Measurements from ENCODE around the gene CHKB. TPM values are rescaled to one million over a fixed set of nuclear protein-coding genes. Genes with fewer than 3 reads are reported as not detected.

CHKB gene
- total and polyA plus RNA-seq, 11 donors: 16.7 to 77.1 (median 35.6) TPM

DNA sequence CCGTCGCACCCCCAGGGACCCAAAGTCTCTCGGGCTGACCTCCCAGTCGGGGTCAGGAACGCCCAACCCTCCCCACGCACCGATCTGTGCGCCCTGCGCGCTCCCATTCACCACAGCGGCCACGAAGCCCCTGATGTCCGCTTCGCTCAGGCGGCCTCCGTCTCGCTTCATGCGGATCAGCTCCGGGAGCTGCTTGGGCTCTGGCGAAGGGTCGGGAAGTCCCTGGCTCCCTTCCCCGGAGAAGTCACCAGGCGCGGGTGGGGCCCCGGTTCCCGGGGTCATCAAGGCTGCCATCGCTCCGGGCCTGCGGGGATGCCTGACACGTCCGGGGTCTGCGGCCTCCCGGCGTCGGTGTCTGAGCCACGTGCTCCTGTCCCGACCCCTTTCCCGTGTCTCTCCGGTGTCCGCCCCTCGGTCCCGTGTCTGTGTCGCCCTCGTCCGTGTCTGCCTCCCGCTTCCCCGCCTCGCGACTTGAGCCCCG lies 53.2 kb downstream of the CHKB start:
- intact Hi-C loops (cut with DNase I): loop anchor here in 3 of 10 donors (1.0 to 10.0 kb wide), 4 partner anchors 33 to 285 kb away; partner anchors contain the start of genes SYCE3 (in 1 of the 3) and TUBGCP6 (in 1 of the 3)
- ATAC-seq (no peak), DNase-seq (peak in 1 of 5 donors; percentile 66)
- H3K27me3 ChIP-seq: peaks cover 0 to 51% (median 5%) of the 10 kb centered on the region in 9 donors
- TF ChIP-seq, protein P1, sequence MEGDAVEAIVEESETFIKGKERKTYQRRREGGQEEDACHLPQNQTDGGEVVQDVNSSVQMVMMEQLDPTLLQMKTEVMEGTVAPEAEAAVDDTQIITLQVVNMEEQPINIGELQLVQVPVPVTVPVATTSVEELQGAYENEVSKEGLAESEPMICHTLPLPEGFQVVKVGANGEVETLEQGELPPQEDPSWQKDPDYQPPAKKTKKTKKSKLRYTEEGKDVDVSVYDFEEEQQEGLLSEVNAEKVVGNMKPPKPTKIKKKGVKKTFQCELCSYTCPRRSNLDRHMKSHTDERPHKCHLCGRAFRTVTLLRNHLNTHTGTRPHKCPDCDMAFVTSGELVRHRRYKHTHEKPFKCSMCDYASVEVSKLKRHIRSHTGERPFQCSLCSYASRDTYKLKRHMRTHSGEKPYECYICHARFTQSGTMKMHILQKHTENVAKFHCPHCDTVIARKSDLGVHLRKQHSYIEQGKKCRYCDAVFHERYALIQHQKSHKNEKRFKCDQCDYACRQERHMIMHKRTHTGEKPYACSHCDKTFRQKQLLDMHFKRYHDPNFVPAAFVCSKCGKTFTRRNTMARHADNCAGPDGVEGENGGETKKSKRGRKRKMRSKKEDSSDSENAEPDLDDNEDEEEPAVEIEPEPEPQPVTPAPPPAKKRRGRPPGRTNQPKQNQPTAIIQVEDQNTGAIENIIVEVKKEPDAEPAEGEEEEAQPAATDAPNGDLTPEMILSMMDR (IDR thresholded peaks at IDR 0.05): no peak
- no peak for TF ChIP-seq POLR2A (IDR thresholded peaks at IDR 0.05)
- peaks cover 0 to 24% (median 0%) of the 10 kb centered on the region in 9 donors for H3K36me3 ChIP-seq
- peak overlapping the region; percentile 48 to 89 (median 72) for H3K4me3 ChIP-seq
- no peaks in the 10 kb centered on the region for H3K9me3 ChIP-seq
- WGBS, 4 donors: 3 to 16% (median 9%) methylated on average over 23 to 50 of the region's 50 CpGs
- H3K27ac ChIP-seq: peak overlapping the region; percentile 78 to 98 (median 94)
- H3K4me1 ChIP-seq: peaks cover 0 to 71% (median 39%) of the 10 kb centered on the region in 12 donors

Other genes with a start within 250 kb of the CHKB start
- gene PPP6R2, start 239.5 kb downstream of the CHKB start, total RNA-seq: 10 to 100 TPM; 31.6 to 68.1 (median 41.5) TPM
- 10 to 100 TPM; 29.6 to 42.4 TPM for gene PPP6R2, start 239.5 kb downstream of the CHKB start, polyA plus RNA-seq
- gene SBF1, start 107.8 kb downstream of the CHKB start, total RNA-seq: 10 to 100 TPM; 44.9 to 91.8 (median 63.2) TPM
- 10 to 100 TPM; 38.2 to 63.8 TPM for gene SBF1, start 107.8 kb downstream of the CHKB start, polyA plus RNA-seq
- gene ADM2, start 101.3 kb downstream of the CHKB start, total RNA-seq: under 1 TPM in 3 of 9 donors, not detected in 6; 0.04 to 0.67 (median 0.19) TPM
- under 1 TPM in 1 of 2 donors, not detected in 1; 0.22 TPM for gene ADM2, start 101.3 kb downstream of the CHKB start, polyA plus RNA-seq
- not detected for gene MIOX, start 96.0 kb downstream of the CHKB start, total RNA-seq
- not detected for gene MIOX, start 96.0 kb downstream of the CHKB start, polyA plus RNA-seq
- 10 to 100 TPM; 20.9 to 46.5 (median 32.1) TPM for gene LMF2, start 75.1 kb downstream of the CHKB start, total RNA-seq
- 10 to 100 TPM; 22.6 to 34.8 TPM for gene LMF2, start 75.1 kb downstream of the CHKB start, polyA plus RNA-seq
- 10 to 100 TPM; 24.7 to 34.5 (median 27.9) TPM for gene NCAPH2, start 74.6 kb downstream of the CHKB start, total RNA-seq
- 10 to 100 TPM; 33.9 to 43.3 TPM for gene NCAPH2, start 74.6 kb downstream of the CHKB start, polyA plus RNA-seq
- 1 to 10 TPM in 2 of 9 donors, under 1 TPM in 2, not detected in 5; 0.67 to 2.6 (median 0.94) TPM for gene SCO2, start 57.3 kb downstream of the CHKB start, total RNA-seq
- 1 to 10 TPM in 1 of 2 donors, not detected in 1; 2.0 TPM for gene SCO2, start 57.3 kb downstream of the CHKB start, polyA plus RNA-seq
- gene TYMP, start 52.8 kb downstream of the CHKB start, total RNA-seq: 100 to 1,000 TPM in 1 of 9 donors, 10 to 100 TPM in 6, 1 to 10 TPM in 2; 8.3 to 198 (median 21.7) TPM
- gene TYMP, start 52.8 kb downstream of the CHKB start, polyA plus RNA-seq: 10 to 100 TPM; 11.8 to 45.1 TPM
- gene KLHDC7B, start 37.0 kb downstream of the CHKB start, total RNA-seq: 1 to 10 TPM in 1 of 9 donors, under 1 TPM in 3, not detected in 5; 0.08 to 1.3 (median 0.14) TPM
- gene KLHDC7B, start 37.0 kb downstream of the CHKB start, polyA plus RNA-seq: under 1 TPM in 1 of 2 donors, not detected in 1; 0.08 TPM
- gene SYCE3, start 19.9 kb downstream of the CHKB start, total RNA-seq: not detected
- gene SYCE3, start 19.9 kb downstream of the CHKB start, polyA plus RNA-seq: not detected
- gene CPT1B, start 4.4 kb downstream of the CHKB start, total RNA-seq: 100 to 1,000 TPM; 115 to 467 (median 306) TPM
- 100 to 1,000 TPM in 1 of 2 donors, 10 to 100 TPM in 1; 51.4 to 267 TPM for gene CPT1B, start 4.4 kb downstream of the CHKB start, polyA plus RNA-seq
- gene MAPK8IP2, start 17.9 kb upstream of the CHKB start, total RNA-seq: under 1 TPM; 0.09 to 0.79 (median 0.25) TPM
- under 1 TPM; 0.23 to 0.35 TPM for gene MAPK8IP2, start 17.9 kb upstream of the CHKB start, polyA plus RNA-seq
- gene ARSA, start 45.3 kb upstream of the CHKB start, total RNA-seq: 10 to 100 TPM; 19.1 to 40.5 (median 27.2) TPM
- 10 to 100 TPM; 16.7 to 25.0 TPM for gene ARSA, start 45.3 kb upstream of the CHKB start, polyA plus RNA-seq
- 10 to 100 TPM; 11.3 to 36.0 (median 21.9) TPM for gene SHANK3, start 90.0 kb upstream of the CHKB start, total RNA-seq
- gene SHANK3, start 90.0 kb upstream of the CHKB start, polyA plus RNA-seq: 10 to 100 TPM; 14.9 to 23.2 TPM
- gene ACR, start 155.4 kb upstream of the CHKB start, total RNA-seq: 1 to 10 TPM in 2 of 9 donors, under 1 TPM in 5, not detected in 2; 0.35 to 1.2 (median 0.50) TPM
- under 1 TPM; 0.12 to 0.53 TPM for gene ACR, start 155.4 kb upstream of the CHKB start, polyA plus RNA-seq
- gene RABL2B, start 200.8 kb upstream of the CHKB start, total RNA-seq: 10 to 100 TPM in 1 of 9 donors, 1 to 10 TPM in 8; 3.8 to 12.7 (median 6.4) TPM
- 1 to 10 TPM; 6.7 to 9.1 TPM for gene RABL2B, start 200.8 kb upstream of the CHKB start, polyA plus RNA-seq